G401 (cell line): ENCODE data around the gene HSD3B2. TPM values are rescaled to one million over a fixed set of nuclear protein-coding genes. Genes with fewer than 3 reads are reported as not detected.

Experiments used
- DNase-seq: peaks from one replicate; pipeline ENCODE4 v3.0.0-alpha.2; 2015; ENCODE audit warnings: low spot score
- in situ Hi-C: cut with HindIII; loops from 2 replicates; pipeline ENCODE4 v1.10.0; 2016; ENCODE audit warnings: low sequenced_read_pairs, mixed read lengths
- total RNA-seq: library from RNA; depleted of rRNA; stranded (reverse); fragments of >200 nt; shearing (Covaris generic); gene quantifications from 2 replicates; pipeline ENCODE4 v1.2.3, GENCODE V29; 2014

HSD3B2 gene
- total RNA-seq, 1 experiment from 2014 or later = not detected

- in situ Hi-C loops = no loop called here
- DNase-seq = no peak
These were observed 32.6 kb downstream of the HSD3B2 start for GRCh38 chr1:119447344-119448126.

GRCh38 chr1:119448127-119448511 lies 33.2 kb downstream of the HSD3B2 start:
- in situ Hi-C loops = no loop called here
- DNase-seq = no peak

- no peak for DNase-seq
- in situ Hi-C loops = no loop called here
These were observed 35.0 kb downstream of the HSD3B2 start for GRCh38 chr1:119449971-119450370.

- DNase-seq = no peak
- in situ Hi-C loops = no loop called here
These were observed 36.2 kb downstream of the HSD3B2 start for GRCh38 chr1:119451158-119451557.

- in situ Hi-C loops = no loop called here
- no peak for DNase-seq
These were observed 37.1 kb downstream of the HSD3B2 start for GRCh38 chr1:119452091-119452490.

- no peak for DNase-seq
- in situ Hi-C loops = no loop called here
These were observed 38.1 kb downstream of the HSD3B2 start for GRCh38 chr1:119453021-119453420.

- in situ Hi-C loops = no loop called here
- DNase-seq = no peak
These were observed 48.0 kb downstream of the HSD3B2 start for GRCh38 chr1:119462964-119463363.

GRCh38 chr1:119463569-119463968 lies 48.6 kb downstream of the HSD3B2 start:
- DNase-seq = no peak
- in situ Hi-C loops = no loop called here

GRCh38 chr1:119466445-119466844 lies 51.5 kb downstream of the HSD3B2 start:
- in situ Hi-C loops = no loop called here
- no peak for DNase-seq

GRCh38 chr1:119467219-119467618 lies 52.3 kb downstream of the HSD3B2 start:
- DNase-seq = no peak
- in situ Hi-C loops = no loop called here

- in situ Hi-C loops = no loop called here
- DNase-seq = no peak
These were observed 53.1 kb downstream of the HSD3B2 start for GRCh38 chr1:119467857-119468668.

GRCh38 chr1:119469741-119470140 lies 54.8 kb downstream of the HSD3B2 start:
- in situ Hi-C loops = no loop called here
- DNase-seq = no peak

GRCh38 chr1:119470377-119470776 lies 55.4 kb downstream of the HSD3B2 start:
- in situ Hi-C loops = no loop called here
- no peak for DNase-seq

- in situ Hi-C loops = no loop called here
- DNase-seq = no peak
These were observed 56.0 kb downstream of the HSD3B2 start for GRCh38 chr1:119470958-119471357.

- in situ Hi-C loops = no loop called here
- no peak for DNase-seq
These were observed 56.6 kb downstream of the HSD3B2 start for GRCh38 chr1:119471566-119471965.

GRCh38 chr1:119472080-119472818 lies 57.3 kb downstream of the HSD3B2 start:
- DNase-seq = no peak
- in situ Hi-C loops = no loop called here
